Activated B cell treated with CpG ODN at 0.5 μM for 24 hours (primary cell): ENCODE data around the gene MID2. TPM values are rescaled to one million over a fixed set of nuclear protein-coding genes. Genes with fewer than 3 reads are reported as not detected.

Source experiments
- ATAC-seq: fragments of 200-7000 bp; cut with Tn5 transposase; one replicate; pipeline ENCODE4 v1.10.0; 2021; ENCODE audit warnings: low read depth, mild to moderate bottlenecking, moderate library complexity
- CTCF ChIA-PET: fragments of 350-600 bp; sonication (Branson Sonifier 250); formaldehyde crosslinking; loops from one replicate; lab custom pipeline; 2021; ENCODE audit warnings: antibody characterized with exemption; lab: Charles Lee
- POLR2A ChIA-PET: fragments of 350-600 bp; sonication (Branson Sonifier 250); formaldehyde crosslinking; loops from one replicate; lab custom pipeline; 2021; ENCODE audit warnings: antibody characterized with exemption; lab: Charles Lee
- DNase-seq: peaks from one replicate; pipeline ENCODE4 v3.0.0; 2022
- H3K27ac Mint-ChIP-seq: one replicate; pipeline ENCODE4 v1.8.0; 2020; ENCODE audit warnings: mixed read lengths
- H3K27me3 Mint-ChIP-seq: one replicate; pipeline ENCODE4 v1.8.0; 2021; ENCODE audit warnings: mixed read lengths
- H3K36me3 Mint-ChIP-seq: one replicate; pipeline ENCODE4 v1.8.0; 2021; ENCODE audit warnings: low read depth, mixed read lengths
- H3K4me1 Mint-ChIP-seq: one replicate; pipeline ENCODE4 v1.8.0; 2021; ENCODE audit warnings: mixed read lengths
- H3K4me3 Mint-ChIP-seq: one replicate; pipeline ENCODE4 v1.8.0; 2020; ENCODE audit warnings: mild to moderate bottlenecking, mixed read lengths
- H3K9me3 Mint-ChIP-seq: one replicate; pipeline ENCODE4 v1.8.0; 2020; ENCODE audit warnings: mixed read lengths
- intact Hi-C: fragments of 100-400 bp; cut with micrococcal nuclease; formaldehyde crosslinking; loops from one replicate; pipeline ENCODE4 v1.15.1; 2024
- total RNA-seq: library from RNA; stranded (reverse); gene quantifications from 2 replicates; pipeline ENCODE4 v1.2.3, GENCODE V29; 2022
- TF ChIP-seq, protein P1 (sequence below): fragments of 200-600 bp; IDR thresholded peaks from one replicate; pipeline ENCODE4 v1.8.0; 2022; ENCODE audit warnings: antibody characterized with exemption, mild to moderate bottlenecking

Gene MID2
- total RNA-seq, 1 donor from 2014 or later = 3.3 TPM

GRCh38 chrX:107842715-107843400, 17.2 kb downstream of the MID2 start:
- Mint-ChIP-seq H3K36me3 (peaks cover 3% of the 10 kb centered on the region), H3K27me3 (peaks cover 2% of the 10 kb centered on the region), H3K4me1 (no peaks in the 10 kb centered on the region), H3K9me3 (no peaks in the 10 kb centered on the region), H3K27ac (no peak overlapping the region), H3K4me3 (no peak overlapping the region)
- intact Hi-C loops = no loop called here
- ChIA-PET CTCF (no interaction called here), POLR2A (no interaction called here)
- DNase-seq (no peak), ATAC-seq (no peak)
- TF ChIP-seq, protein P1, sequence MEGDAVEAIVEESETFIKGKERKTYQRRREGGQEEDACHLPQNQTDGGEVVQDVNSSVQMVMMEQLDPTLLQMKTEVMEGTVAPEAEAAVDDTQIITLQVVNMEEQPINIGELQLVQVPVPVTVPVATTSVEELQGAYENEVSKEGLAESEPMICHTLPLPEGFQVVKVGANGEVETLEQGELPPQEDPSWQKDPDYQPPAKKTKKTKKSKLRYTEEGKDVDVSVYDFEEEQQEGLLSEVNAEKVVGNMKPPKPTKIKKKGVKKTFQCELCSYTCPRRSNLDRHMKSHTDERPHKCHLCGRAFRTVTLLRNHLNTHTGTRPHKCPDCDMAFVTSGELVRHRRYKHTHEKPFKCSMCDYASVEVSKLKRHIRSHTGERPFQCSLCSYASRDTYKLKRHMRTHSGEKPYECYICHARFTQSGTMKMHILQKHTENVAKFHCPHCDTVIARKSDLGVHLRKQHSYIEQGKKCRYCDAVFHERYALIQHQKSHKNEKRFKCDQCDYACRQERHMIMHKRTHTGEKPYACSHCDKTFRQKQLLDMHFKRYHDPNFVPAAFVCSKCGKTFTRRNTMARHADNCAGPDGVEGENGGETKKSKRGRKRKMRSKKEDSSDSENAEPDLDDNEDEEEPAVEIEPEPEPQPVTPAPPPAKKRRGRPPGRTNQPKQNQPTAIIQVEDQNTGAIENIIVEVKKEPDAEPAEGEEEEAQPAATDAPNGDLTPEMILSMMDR = no peak

DNA sequence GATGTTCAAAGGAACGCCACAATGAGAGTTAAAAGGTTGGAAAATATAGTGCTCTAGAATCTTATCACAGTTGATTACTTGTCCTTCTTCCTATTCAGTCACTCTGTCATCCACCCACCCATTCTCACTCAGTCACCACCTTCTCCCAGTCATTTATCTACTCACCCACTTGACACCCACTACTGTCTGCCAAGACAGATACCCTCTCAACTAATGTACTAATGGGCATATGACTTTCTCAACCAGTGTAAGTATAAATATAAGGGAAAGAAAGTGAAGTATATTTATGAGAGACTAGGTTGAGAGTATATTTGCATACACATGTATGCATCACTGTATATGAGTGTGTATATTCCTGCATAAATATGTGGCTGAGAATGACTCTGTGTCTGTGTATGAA, 20.0 kb downstream of the MID2 start:
- intact Hi-C loops = no loop called here
- TF ChIP-seq, protein P1 = no peak
- Mint-ChIP-seq H3K27ac (no peak overlapping the region), H3K27me3 (no peaks in the 10 kb centered on the region), H3K4me1 (no peaks in the 10 kb centered on the region), H3K36me3 (peaks cover 3% of the 10 kb centered on the region), H3K9me3 (no peaks in the 10 kb centered on the region), H3K4me3 (no peak overlapping the region)
- POLR2A ChIA-PET = no interaction called here
- no peak for DNase-seq
- CTCF ChIA-PET = no interaction called here
- no peak for ATAC-seq

DNA sequence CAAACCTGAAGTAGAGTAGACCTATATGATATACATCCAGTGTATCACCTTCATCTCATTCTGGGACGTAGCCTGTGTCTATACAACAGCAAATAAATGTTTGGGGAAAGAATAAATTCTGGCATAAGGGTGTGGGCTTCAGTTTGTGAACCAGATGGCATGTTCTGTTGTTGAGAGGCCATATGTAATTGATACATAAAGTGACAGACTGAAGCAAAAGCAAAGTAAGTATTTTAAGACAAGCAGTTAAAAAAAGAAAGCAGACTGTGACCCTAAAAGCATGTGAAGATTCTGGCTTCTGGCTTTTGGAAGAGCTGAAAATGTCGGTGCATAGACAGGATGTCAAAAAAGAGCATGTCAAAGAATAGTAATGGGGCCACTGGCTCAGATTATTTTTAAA, 22.9 kb downstream of the MID2 start:
- ATAC-seq = no peak
- Mint-ChIP-seq H3K9me3 (no peaks in the 10 kb centered on the region), H3K27ac (no peak overlapping the region), H3K36me3 (no peaks in the 10 kb centered on the region), H3K4me3 (no peak overlapping the region), H3K27me3 (no peaks in the 10 kb centered on the region), H3K4me1 (no peaks in the 10 kb centered on the region)
- TF ChIP-seq, protein P1 = no peak
- POLR2A ChIA-PET = no interaction called here
- CTCF ChIA-PET = no interaction called here
- intact Hi-C loops = no loop called here
- DNase-seq = no peak

- ChIA-PET POLR2A (interaction anchor here (0.6 kb wide), 1 partner anchor 20 kb away, joined by 5 read pairs; no protein-coding TSS in a partner anchor), CTCF (no interaction called here)
- no peak for ATAC-seq
- Mint-ChIP-seq H3K27ac (no peak overlapping the region), H3K4me1 (no peaks in the 10 kb centered on the region), H3K36me3 (no peaks in the 10 kb centered on the region), H3K27me3 (peaks cover 3% of the 10 kb centered on the region), H3K4me3 (no peak overlapping the region), H3K9me3 (no peaks in the 10 kb centered on the region)
- TF ChIP-seq, protein P1 = no peak
- DNase-seq = no peak
- intact Hi-C loops = no loop called here
Measured at GRCh38 chrX:107849747-107850421, 24.2 kb downstream of the MID2 start.

DNA sequence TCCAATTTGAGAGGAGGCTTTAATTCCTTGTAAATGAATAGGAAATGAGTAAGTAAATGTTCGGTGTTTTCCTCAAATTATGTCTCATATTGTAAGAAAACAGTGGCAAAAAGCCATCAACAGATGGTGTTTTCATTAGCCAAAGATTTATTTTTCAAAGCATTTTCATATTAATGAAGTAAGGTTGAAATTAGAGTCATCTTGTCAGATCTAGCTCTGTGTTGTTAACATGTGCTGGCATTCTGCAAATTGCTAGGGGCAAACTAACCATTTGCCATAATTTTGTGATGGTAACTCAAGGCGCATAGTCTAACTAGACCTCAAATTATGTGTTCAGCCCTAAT, 24.7 kb downstream of the MID2 start:
- CTCF ChIA-PET = no interaction called here
- intact Hi-C loops = no loop called here
- ATAC-seq (no peak), DNase-seq (no peak)
- Mint-ChIP-seq H3K4me3 (no peak overlapping the region), H3K27me3 (peaks cover 3% of the 10 kb centered on the region), H3K4me1 (no peaks in the 10 kb centered on the region), H3K9me3 (no peaks in the 10 kb centered on the region), H3K27ac (no peak overlapping the region), H3K36me3 (no peaks in the 10 kb centered on the region)
- TF ChIP-seq, protein P1 = no peak
- POLR2A ChIA-PET = no interaction called here
